Omental fat pad (tissue), 4 donors: Measurements from ENCODE around the gene CSRP1. TPM values are rescaled to one million over a fixed set of nuclear protein-coding genes. Genes with fewer than 3 reads are reported as not detected.
"Not testable (repeated sequence)": the region's sequence is repeated elsewhere in the genome, so short reads cannot be mapped to it uniquely, and the experiment has no call there.

Experiments
- ATAC-seq: fragments of 150-250 bp; one replicate; pipeline ENCODE4 v1.9.1; 2016; ENCODE audit warnings: mild to moderate bottlenecking, moderate library complexity; ENCODE audit not compliant: low FRiP score
- DNase-seq: peaks from one replicate; pipeline ENCODE4 v3.0.0-alpha.2; 2019; ENCODE audit warnings: low spot score
- CTCF ChIP-seq, 3 donors: fragments of 450-650 bp; IDR thresholded peaks; one replicate each; pipeline ENCODE4 v1.5.1; 2016 to 2017; ENCODE audit warnings: antibody characterized with exemption in 3 of 3, mild to moderate bottlenecking in 3 of 3, moderate library complexity in 2 of 3
- total RNA-seq, 4 donors: library from RNA; depleted of rRNA; stranded (reverse); fragments of >200 nt; gene quantifications; one replicate each; pipeline ENCODE4 v1.1.0, GENCODE V29; 2016

The CSRP1 gene
- total RNA-seq, 4 donors from 2014 or later = 258 to 670 (median 416) TPM

DNA sequence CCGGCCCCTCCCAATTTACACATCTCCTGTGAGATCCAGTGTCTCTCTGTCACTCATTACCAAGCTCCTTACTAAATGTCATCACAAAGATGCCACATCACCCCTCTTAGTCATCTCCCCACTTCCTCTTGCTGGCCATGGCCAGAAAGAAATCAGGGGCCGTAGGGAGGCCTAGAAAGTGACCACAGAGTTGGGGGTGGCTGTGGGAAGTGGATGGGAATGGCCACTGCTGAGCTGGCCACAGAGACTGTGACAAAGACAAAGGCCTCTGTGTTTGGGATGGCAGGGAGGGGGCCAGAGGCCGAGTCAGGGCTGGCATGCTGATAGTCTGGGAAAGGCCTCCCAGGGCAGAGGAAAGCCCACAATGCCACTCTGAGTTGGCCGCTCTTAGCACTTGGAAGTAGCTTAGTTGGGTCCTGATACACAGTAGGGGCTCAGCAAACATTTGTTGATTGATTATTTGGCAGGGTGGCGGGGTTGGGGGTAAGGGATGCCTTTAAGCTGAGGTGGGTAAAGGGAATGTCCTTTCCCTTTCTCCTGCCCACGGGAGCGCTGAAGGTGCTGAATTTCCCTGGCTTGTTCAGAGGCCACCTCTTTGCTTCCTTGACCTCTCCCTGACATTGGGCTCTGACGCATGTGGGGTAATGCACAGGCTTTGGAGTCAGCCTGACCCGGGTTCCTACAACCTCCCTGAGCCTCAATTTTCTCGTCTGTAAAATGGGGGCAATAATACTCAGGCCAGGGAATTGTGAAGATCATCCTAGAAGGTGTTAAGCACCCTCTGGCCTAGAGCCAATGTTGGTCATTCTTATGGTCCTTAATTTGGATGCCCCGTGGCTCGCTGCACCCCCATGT, 45.2 kb upstream of the CSRP1 start:
- DNase-seq (no peak), ATAC-seq (peak; percentile 12)
- TF ChIP-seq CTCF (IDR thresholded peaks at IDR 0.05) = no peak

GRCh38 chr1:201551096-201551495, 44.2 kb upstream of the CSRP1 start:
- ATAC-seq (no peak), DNase-seq (no peak)
- no peak for TF ChIP-seq CTCF (IDR thresholded peaks at IDR 0.05)

GRCh38 chr1:201549522-201549921, 42.6 kb upstream of the CSRP1 start:
- DNase-seq, ATAC-seq: not testable (repeated sequence)

DNA sequence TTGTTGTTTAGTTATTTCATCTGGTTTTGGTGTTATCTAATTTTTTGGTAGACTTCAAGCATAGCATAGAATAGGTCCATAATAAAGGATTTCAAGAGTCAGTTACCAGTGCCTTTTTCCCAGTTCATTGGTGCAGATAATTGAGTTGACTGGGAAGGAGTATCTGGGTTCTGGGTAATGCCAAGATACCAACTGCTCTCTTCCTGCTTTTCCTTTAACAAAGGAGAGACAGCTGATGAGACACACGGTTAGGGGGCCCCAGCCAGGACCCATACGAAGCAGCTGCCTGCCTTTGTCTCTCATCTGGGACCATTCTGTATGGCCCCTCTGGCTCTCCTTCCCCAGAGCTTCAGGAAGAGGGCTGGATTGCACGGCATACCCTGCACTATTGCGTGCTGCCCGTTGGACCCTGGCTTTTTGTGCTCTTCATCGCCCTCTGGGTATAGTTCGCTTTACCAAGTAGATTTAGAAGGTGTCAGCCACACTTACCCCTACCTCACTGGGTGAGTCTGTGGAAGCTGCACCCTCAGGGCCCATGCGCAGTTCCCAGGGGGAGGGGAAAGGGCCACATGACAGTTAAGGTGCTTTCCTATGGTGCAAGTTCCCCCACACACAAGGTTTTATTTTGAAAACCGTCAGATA, 39.0 kb upstream of the CSRP1 start:
- no peak for ATAC-seq

GRCh38 chr1:201544710-201545109, 37.8 kb upstream of the CSRP1 start:
- TF ChIP-seq CTCF (IDR thresholded peaks at IDR 0.05) = no peak
- DNase-seq (no peak), ATAC-seq (no peak)

More for the DNA sequence above, 39.0 kb upstream of the CSRP1 start:
- DNase-seq = no peak
- no peak for TF ChIP-seq CTCF (IDR thresholded peaks at IDR 0.05)

DNA sequence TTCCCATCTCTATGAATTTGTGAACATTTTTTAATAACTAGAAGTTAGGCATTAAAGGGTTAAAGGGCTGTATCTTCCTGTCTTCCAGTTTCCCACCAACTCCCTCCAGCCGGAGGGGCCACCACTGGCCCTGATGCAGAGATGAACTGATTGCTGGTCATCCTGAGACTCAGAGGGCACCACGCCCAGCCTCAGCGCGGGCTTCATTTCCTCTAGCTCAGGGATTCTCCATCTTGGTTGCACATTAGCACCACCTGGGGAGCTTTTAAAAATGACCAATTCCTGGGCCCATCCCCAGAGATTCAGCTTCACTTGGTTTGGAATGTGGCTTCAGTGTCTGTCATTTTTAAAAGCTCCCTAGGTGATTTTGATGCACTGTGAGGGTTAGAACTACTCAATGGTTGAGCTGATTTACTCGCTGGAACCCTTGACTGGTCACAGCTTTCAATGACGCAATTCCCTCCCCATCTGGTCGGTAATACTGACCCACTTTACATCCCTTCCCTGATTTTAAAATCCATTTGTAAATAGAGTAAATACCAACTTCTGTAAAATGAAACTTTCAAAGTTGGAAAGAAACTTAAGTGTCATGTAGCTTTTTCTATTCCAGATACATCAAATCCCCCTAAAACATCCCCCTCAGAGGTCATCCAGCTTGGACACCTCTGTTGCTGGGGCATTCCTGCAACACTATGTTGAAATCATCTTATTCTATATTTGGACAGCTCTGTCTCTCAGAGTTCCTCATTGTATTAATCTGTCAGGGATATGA, 37.1 kb upstream of the CSRP1 start:
- ATAC-seq (no peak), DNase-seq (no peak)
- no peak for TF ChIP-seq CTCF (IDR thresholded peaks at IDR 0.05)

- DNase-seq = no peak
- no peak for TF ChIP-seq CTCF (IDR thresholded peaks at IDR 0.05)
- no peak for ATAC-seq
Measured at GRCh38 chr1:201542309-201543035, 35.5 kb upstream of the CSRP1 start.
